Thyroid gland (tissue), 4 donors: ENCODE results near the gene OSCAR.

ENCODE experiments used
- CTCF ChIP-seq, 6 experiments: fragments of 200-600 bp in 3 of 6; fragments of 450-650 bp in 3 of 6; sonication (generic) in 3 of 6; IDR thresholded peaks; one replicate each; pipeline ENCODE4 v1.5.1; 2016 to 2019; ENCODE audit warnings: antibody characterized with exemption in 6 of 6, mild to moderate bottlenecking in 2 of 6, inconsistent platforms in 1 of 6, moderate library complexity in 1 of 6
- POLR2A ChIP-seq, 2 donors: fragments of 450-650 bp; IDR thresholded peaks; one replicate each; pipeline ENCODE4 v1.6.1; 2017; ENCODE audit warnings: antibody characterized with exemption in 2 of 2, mild to moderate bottlenecking in 2 of 2, moderate library complexity in 1 of 2

- TF ChIP-seq CTCF (IDR thresholded peaks at IDR 0.05) (no peak), POLR2A (IDR thresholded peaks at IDR 0.05) (no peak)
These were observed 6.1 kb upstream of the OSCAR start for GRCh38 chr19:54106716-54107115.
